Esophagus muscularis mucosa (tissue), 4 donors: ENCODE measurements around the gene SORCS2. TPM values are rescaled to one million over a fixed set of nuclear protein-coding genes. Genes with fewer than 3 reads are reported as not detected.

Experiments
- DNase-seq: peaks from one replicate; pipeline ENCODE4 v3.0.0-alpha.2; 2017; ENCODE audit errors: extremely low spot score
- H3K27ac ChIP-seq, 4 donors: fragments of 200-600 bp; sonication (generic); replicated peaks in 1 of 4; 1 replicate in 3 of 4; 2 replicates in 1 of 4; pipeline ENCODE4 v1.5.1; 2016 to 2019; ENCODE audit warnings: mild to moderate bottlenecking in 1 of 4
- H3K27me3 ChIP-seq, 4 donors: fragments of 200-600 bp; sonication (generic); one replicate each; pipeline versions ENCODE4 v1.5.1 to v1.6.0; 2016 to 2019
- H3K36me3 ChIP-seq, 4 donors: fragments of 200-600 bp; sonication (generic); one replicate each; pipeline ENCODE4 v1.5.1; 2016 to 2019
- H3K4me1 ChIP-seq, 4 donors: fragments of 200-600 bp; sonication (generic); one replicate each; pipeline ENCODE4 v1.5.1; 2016 to 2019
- H3K4me3 ChIP-seq, 4 donors: fragments of 200-600 bp; sonication (generic); 1 replicate in 2 of 4; 2 replicates in 2 of 4; pipeline ENCODE4 v1.5.1; 2016 to 2019; ENCODE audit warnings: mild to moderate bottlenecking in 4 of 4, moderate library complexity in 1 of 4
- H3K9me3 ChIP-seq, 4 donors: fragments of 200-600 bp; sonication (generic); 1 replicate in 3 of 4; 2 replicates in 1 of 4; pipeline ENCODE4 v1.5.1; 2016 to 2019
- EP300 ChIP-seq: sonication (generic); formaldehyde crosslinking; IDR thresholded peaks from one replicate; pipeline ENCODE4 v1.6.1; 2017; ENCODE audit warnings: antibody characterized with exemption
- POLR2A ChIP-seq: fragments of 450-650 bp; IDR thresholded peaks from one replicate; pipeline ENCODE4 v1.6.1; 2017; ENCODE audit warnings: antibody characterized with exemption, moderate library complexity, mild to moderate bottlenecking, low read depth
- POLR2AphosphoS5 ChIP-seq, 2 donors: sonication (generic); formaldehyde crosslinking; IDR thresholded peaks; one replicate each; pipeline ENCODE4 v1.6.1; 2017; ENCODE audit warnings: antibody characterized with exemption in 2 of 2
- WGBS: methylation state at CpG from one replicate; pipeline ENCODE4 v1.1.5; 2018; 5-methylcytosine and 5-hydroxymethylcytosine counted together
- intact Hi-C: fragments of 100-400 bp; cut with DNase I; formaldehyde crosslinking; loops from one replicate; pipeline ENCODE4 v1.15.1; 2023
- total RNA-seq, 4 donors: library from RNA; depleted of rRNA; stranded (reverse); fragments of >200 nt; gene quantifications; one replicate each; pipeline versions ENCODE4 v1.1.0 to v1.2.1, GENCODE V29; 2016
- TF ChIP-seq, protein P1 (sequence below), 3 experiments: fragments of 200-600 bp in 2 of 3; fragments of 450-650 bp in 1 of 3; sonication (generic) in 2 of 3; IDR thresholded peaks; one replicate each; pipeline ENCODE4 v1.5.1; 2017 to 2019; ENCODE audit warnings: antibody characterized with exemption in 3 of 3, mild to moderate bottlenecking in 2 of 3, moderate library complexity in 1 of 3

Gene SORCS2
- total RNA-seq, 4 donors from 2014 or later = 3.3 to 10.1 (median 4.3) TPM

- intact Hi-C loops = no loop called here
- H3K4me3 ChIP-seq = no peak overlapping the region
- H3K27ac ChIP-seq = no peak overlapping the region
- WGBS = 95% methylated on average over 4 of the region's 4 CpGs
- no peaks in the 10 kb centered on the region for H3K9me3 ChIP-seq
- no peak for TF ChIP-seq POLR2AphosphoS5 (IDR thresholded peaks at IDR 0.05)
- TF ChIP-seq, protein P1, sequence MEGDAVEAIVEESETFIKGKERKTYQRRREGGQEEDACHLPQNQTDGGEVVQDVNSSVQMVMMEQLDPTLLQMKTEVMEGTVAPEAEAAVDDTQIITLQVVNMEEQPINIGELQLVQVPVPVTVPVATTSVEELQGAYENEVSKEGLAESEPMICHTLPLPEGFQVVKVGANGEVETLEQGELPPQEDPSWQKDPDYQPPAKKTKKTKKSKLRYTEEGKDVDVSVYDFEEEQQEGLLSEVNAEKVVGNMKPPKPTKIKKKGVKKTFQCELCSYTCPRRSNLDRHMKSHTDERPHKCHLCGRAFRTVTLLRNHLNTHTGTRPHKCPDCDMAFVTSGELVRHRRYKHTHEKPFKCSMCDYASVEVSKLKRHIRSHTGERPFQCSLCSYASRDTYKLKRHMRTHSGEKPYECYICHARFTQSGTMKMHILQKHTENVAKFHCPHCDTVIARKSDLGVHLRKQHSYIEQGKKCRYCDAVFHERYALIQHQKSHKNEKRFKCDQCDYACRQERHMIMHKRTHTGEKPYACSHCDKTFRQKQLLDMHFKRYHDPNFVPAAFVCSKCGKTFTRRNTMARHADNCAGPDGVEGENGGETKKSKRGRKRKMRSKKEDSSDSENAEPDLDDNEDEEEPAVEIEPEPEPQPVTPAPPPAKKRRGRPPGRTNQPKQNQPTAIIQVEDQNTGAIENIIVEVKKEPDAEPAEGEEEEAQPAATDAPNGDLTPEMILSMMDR (IDR thresholded peaks at IDR 0.05) = no peak
- no peak for DNase-seq
- no peaks in the 10 kb centered on the region for H3K27me3 ChIP-seq
- H3K36me3 ChIP-seq = no peaks in the 10 kb centered on the region
- no peaks in the 10 kb centered on the region for H3K4me1 ChIP-seq
These were observed 373.1 kb downstream of the SORCS2 start for GRCh38 chr4:7565483-7565882.

DNA sequence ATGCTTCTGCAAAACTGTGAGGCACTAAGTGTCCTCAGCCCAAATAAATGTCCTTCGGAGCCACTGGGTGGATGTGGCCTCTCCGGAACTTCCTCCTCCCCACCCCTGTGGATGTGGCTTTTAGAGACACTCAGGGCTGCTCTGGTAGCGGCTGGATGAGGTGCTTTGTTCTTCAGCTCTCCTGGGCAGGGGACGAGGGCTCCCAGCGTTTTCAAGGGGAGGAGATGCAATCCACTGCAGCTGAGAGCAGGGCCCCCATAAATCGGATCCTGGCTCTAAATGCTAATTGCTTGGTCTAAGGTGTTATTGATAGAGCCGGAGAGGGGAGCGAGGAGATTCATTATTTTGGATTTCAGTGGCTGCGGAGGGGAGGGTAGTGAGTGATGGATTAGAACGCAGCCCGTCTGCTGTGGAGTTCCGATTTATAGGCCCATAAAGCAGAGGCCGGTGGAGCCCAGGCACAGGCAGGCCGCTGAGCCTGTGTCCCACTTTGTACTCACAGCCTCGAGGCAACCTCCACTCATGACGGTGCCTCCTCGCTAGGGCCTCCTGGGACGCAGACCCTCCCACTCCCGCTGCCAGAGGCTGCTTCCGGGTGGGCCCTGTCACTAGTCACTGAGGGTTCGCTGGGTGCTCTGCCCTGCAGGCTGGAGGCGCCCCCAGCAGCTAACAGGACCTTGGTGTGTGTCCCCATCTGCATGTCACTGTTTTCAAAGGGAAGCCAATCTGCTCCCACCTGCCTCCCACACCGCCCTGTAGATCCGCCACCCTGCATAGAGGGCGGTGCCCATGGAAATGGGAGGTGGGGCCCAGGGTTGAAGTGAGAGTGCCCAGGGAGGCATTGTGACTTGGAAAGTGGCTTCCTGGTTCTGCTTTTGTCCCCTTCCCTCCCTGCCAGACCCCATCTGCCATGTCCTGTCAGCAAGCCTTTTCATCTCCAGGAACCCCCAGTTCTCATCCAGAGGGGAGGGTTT is 377.8 kb downstream of the SORCS2 start:
- 81% methylated on average over 19 of the region's 25 CpGs for WGBS
- no peak for TF ChIP-seq POLR2AphosphoS5 (IDR thresholded peaks at IDR 0.05)
- TF ChIP-seq, protein P1 (IDR thresholded peaks at IDR 0.05) = no peak
- no peak for TF ChIP-seq EP300
- TF ChIP-seq POLR2A = no peak

GRCh38 chr4:7571001-7571400 is 378.7 kb downstream of the SORCS2 start:
- 85% methylated on average over 5 of the region's 6 CpGs for WGBS
- TF ChIP-seq EP300 = no peak
- TF ChIP-seq, protein P1 (IDR thresholded peaks at IDR 0.05) = no peak
- TF ChIP-seq POLR2AphosphoS5 (IDR thresholded peaks at IDR 0.05) = no peak
- TF ChIP-seq POLR2A = no peak
- intact Hi-C loops = no loop called here
- Histone ChIP-seq H3K4me1 (no peaks in the 10 kb centered on the region), H3K27ac (no peak overlapping the region), H3K27me3 (no peaks in the 10 kb centered on the region), H3K9me3 (peaks cover 0 to 6% (median 1%) of the 10 kb centered on the region in 4 donors), H3K4me3 (no peak overlapping the region), H3K36me3 (no peaks in the 10 kb centered on the region)
- no peak for DNase-seq

More for the DNA sequence above, 377.8 kb downstream of the SORCS2 start:
- Histone ChIP-seq H3K9me3 (no peaks in the 10 kb centered on the region), H3K36me3 (no peaks in the 10 kb centered on the region), H3K27ac (no peak overlapping the region), H3K27me3 (no peaks in the 10 kb centered on the region), H3K4me3 (no peak overlapping the region), H3K4me1 (no peaks in the 10 kb centered on the region)
- no peak for DNase-seq
- intact Hi-C loops = no loop called here

DNA sequence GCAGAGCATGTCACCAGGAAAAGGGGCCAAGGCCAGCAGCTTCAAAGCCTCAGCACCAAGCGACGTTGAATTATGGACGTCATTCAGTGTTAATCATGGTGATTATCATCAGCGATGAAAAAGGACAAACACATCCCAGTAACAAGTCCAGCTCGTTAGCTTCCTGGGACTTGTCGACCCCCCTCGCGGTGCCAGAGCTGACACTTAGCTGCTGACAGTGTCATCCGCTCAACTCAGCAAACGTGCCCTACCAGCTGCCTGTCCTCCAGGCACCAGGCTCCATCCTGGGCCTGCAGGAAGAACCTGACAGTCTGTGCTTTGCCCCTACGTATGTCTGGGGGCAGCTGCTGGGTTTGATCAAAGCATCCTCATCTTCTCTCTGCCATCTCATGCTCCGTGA is 379.4 kb downstream of the SORCS2 start:
- peaks cover 0 to 13% (median 7%) of the 10 kb centered on the region in 4 donors for H3K9me3 ChIP-seq
- no peaks in the 10 kb centered on the region for H3K27me3 ChIP-seq
- intact Hi-C loops = no loop called here
- no peak for DNase-seq
- WGBS = 69% methylated on average over 12 of the region's 12 CpGs
- no peak overlapping the region for H3K27ac ChIP-seq
- H3K36me3 ChIP-seq = no peaks in the 10 kb centered on the region
- H3K4me3 ChIP-seq = no peak overlapping the region
- H3K4me1 ChIP-seq = no peaks in the 10 kb centered on the region
- TF ChIP-seq, protein P1 (IDR thresholded peaks at IDR 0.05) = no peak
- TF ChIP-seq EP300 (no peak), POLR2AphosphoS5 (IDR thresholded peaks at IDR 0.05) (no peak), POLR2A (no peak)
